GM18858 (cell line): Measurements from ENCODE around the gene ZBTB25.
"Not testable (repeated sequence)": the region's sequence is repeated elsewhere in the genome, so short reads cannot be mapped to it uniquely, and the experiment has no call there.

Source experiments
- ATAC-seq: cut with Tn5 transposase; IDR thresholded peaks from one replicate; pipeline ENCODE4 v1.9.1; 2021; ENCODE audit not compliant: unreplicated experiment

Gene ZBTB25

GRCh38 chr14:64517667-64518066 is 14.0 kb upstream of the ZBTB25 start:
- ATAC-seq = not testable (repeated sequence)

GRCh38 chr14:64516969-64517368 is 13.3 kb upstream of the ZBTB25 start:
- ATAC-seq = no peak

- no peak for ATAC-seq
Observed at GRCh38 chr14:64515053-64515452, 11.4 kb upstream of the ZBTB25 start.

- no peak for ATAC-seq
Observed at GRCh38 chr14:64513271-64513670, 9.6 kb upstream of the ZBTB25 start.

- no peak for ATAC-seq
Observed at GRCh38 chr14:64510825-64511671, 7.4 kb upstream of the ZBTB25 start.

- ATAC-seq = no peak
Observed at GRCh38 chr14:64509036-64509435, 5.4 kb upstream of the ZBTB25 start.

- peak; percentile 24 for ATAC-seq
Observed at GRCh38 chr14:64508215-64508776, 4.7 kb upstream of the ZBTB25 start.

GRCh38 chr14:64507376-64508156 is 3.9 kb upstream of the ZBTB25 start:
- no peak for ATAC-seq

- ATAC-seq = no peak
Observed at GRCh38 chr14:64506721-64507120, 3.1 kb upstream of the ZBTB25 start.

GRCh38 chr14:64504897-64505794 is 1.5 kb upstream of the ZBTB25 start:
- ATAC-seq = peak; percentile 12

- no peak for ATAC-seq
Observed at GRCh38 chr14:64504310-64504896, 765 bp upstream of the ZBTB25 start, which contains the start of gene ZBTB1. Gene ZBTB1, plus strand, starts transcription at chr14:64504770. Its CDS starts 16,735 bp downstream, at chr14:64521505.

GRCh38 chr14:64502887-64503433 is 678 bp downstream of the ZBTB25 start:
- no peak for ATAC-seq

- ATAC-seq = no peak
Observed at GRCh38 chr14:64502456-64502855, 1.2 kb downstream of the ZBTB25 start.

- ATAC-seq = no peak
Observed at GRCh38 chr14:64501411-64502171, 2.0 kb downstream of the ZBTB25 start.

- ATAC-seq = no peak
Observed at GRCh38 chr14:64500088-64500487, 3.5 kb downstream of the ZBTB25 start.

GRCh38 chr14:64496764-64497163 is 6.9 kb downstream of the ZBTB25 start:
- no peak for ATAC-seq

- ATAC-seq = no peak
Observed at GRCh38 chr14:64495252-64495651, 8.4 kb downstream of the ZBTB25 start.

- ATAC-seq = no peak
Observed at GRCh38 chr14:64493455-64493854, 10.2 kb downstream of the ZBTB25 start.

GRCh38 chr14:64491637-64492036 is 12.0 kb downstream of the ZBTB25 start:
- ATAC-seq = no peak
